RPMI7951 (cell line): ENCODE measurements around the gene HINT3. TPM values are rescaled to one million over a fixed set of nuclear protein-coding genes. Genes with fewer than 3 reads are reported as not detected.
"Not testable (repeated sequence)": the region's sequence is repeated elsewhere in the genome, so short reads cannot be mapped to it uniquely, and the experiment has no call there.

Source experiments
- DNase-seq: peaks from one replicate; pipeline ENCODE4 v3.0.0-alpha.2; 2012; ENCODE audit warnings: low read depth
- total RNA-seq: library from RNA; depleted of rRNA; stranded (reverse); fragments of >200 nt; shearing (Covaris generic); gene quantifications from 2 replicates; pipeline ENCODE4 v1.2.3, GENCODE V29; 2014

Gene HINT3
- total RNA-seq, 1 experiment from 2014 or later, result 16.1 TPM

DNA sequence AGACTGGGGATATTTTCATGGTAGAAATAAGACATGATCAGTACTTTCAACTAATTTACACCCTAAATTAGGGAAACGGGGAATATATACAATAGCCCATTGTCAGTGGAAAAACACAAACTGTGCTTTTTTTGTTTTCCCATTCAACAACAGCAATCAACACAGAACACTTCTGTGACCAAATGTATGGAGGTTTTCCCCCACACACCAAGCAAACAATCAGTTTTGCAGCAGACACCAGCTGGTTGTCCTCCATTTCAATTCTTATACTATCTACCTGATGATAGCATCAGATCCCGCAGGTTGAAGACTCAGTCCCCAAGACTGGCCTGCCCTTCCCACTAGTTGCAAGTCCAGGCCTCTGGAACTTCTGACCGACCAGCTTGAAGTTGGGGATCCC, 4.5 kb downstream of the HINT3 start:
- DNase-seq, result no peak

DNA sequence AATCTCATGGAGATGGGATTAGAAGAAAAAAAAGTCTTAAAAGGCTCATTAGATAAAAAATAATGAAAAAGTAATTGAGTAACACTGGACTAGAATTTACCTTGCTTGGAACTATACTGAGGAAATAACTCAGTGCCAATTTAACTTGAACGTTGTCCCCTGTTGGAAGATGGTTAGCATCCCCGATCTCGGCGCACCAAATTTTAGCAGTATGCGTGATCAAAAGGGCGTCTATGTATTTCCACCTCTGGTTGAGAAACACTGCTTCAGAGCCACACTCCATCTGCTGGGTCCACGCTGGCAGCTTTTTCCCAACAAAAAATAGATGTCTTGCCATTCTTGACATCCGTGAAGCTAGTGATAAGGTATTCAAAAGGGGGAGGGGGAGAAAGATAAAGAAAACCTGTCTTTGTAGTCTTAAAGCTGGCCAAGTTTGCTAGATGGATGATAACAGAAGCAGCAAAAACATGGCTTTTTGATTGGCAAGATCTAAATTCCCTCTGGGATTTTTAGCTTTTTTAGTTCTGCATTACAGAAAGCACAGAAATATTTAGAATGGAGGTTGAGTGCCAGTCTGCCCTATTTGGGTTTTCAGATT, 6.4 kb downstream of the HINT3 start:
- no peak for DNase-seq

DNA sequence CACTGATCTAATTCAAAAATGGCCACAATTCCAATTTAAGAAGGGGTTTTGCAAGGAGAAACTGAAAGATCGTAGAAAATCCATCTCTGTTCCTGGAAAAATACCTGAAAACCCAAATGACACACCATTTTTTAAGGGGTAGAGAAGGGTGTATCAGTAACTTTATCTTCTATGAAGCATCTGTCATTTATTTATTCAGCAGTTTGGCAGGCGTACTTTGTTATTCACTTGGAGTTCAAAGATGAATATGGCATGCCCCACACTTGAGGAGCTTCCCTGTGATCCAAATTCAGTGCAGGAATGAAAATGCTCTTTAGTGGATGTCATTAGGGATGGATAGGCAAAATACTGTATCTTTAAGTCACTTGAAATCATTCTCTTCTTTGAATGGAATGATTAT, 7.2 kb downstream of the HINT3 start:
- no peak for DNase-seq

DNA sequence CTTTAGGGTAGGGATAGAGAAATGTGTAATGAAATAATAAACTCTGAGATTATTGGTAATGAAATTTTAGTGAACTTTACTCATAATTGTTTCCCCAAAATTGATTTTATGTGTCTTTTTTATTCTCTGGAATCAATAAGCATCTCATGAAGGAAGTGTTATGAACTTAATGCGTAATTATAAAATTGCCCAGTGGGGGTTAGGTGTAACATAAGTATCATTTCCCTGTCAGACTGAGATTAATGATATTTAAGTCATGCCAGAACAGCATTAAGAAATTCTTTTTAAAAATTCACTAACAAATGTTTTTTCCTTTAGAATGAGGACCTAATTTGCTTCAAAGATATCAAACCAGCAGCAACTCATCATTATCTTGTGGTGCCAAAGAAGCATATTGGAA, 10.0 kb downstream of the HINT3 start:
- no peak for DNase-seq

DNA sequence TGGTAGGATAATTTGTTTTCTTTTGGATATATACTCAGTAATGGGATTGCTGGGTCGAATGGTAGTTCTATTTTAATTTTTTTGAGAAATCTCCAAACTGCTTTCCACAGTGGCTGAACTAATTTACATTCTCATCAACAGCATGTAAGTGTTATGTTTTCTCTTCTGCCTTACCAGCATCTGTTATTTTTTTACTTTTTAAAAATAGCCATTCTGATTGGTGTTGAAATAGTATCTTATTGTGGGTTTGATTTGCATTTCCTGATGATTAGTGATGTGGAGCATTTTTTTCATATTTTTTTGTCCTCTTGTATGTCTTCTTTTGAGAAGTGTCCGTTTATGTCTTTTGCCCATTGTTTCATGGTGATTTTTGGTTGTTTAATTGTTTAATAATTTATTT, 11.9 kb downstream of the HINT3 start:
- DNase-seq, result no peak

DNA sequence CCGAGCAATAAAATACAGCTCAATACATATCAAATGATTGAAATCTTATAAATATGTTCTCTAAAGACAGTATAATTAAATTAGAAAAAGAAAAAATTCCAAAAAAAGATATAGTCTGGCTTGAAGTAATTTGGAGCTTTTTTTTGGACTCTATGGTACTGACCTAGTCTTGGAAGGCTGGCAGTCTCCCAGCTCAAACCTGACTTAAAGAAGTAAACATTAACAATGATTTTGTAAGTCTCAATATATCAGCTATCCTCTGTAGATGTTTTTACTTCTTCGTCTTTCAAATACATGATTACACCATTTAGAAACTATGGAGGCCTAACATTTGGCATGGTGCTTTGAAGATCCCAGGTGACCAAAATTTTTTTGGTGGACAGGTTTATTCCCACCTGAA, 14.2 kb downstream of the HINT3 start:
- DNase-seq, result no peak

DNA sequence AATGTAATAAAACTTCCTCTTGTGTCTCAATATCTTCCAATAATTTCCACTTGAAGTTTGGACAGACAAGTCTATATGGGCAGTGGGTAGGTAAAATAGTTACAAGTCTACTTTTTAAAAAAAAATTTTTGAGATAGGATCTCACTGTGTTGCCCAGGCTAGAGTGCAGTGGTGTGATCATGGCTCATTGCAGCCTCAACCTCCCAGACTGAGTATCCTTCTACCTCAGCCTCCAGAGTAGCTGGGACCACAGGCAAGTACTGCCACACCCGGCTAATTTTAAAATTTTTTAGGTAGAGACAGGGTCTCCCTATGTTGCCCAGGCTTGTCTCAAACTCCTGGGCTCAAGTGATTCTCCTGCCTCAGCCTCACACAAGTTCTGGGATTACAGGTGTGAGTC, 15.9 kb downstream of the HINT3 start:
- not testable (repeated sequence) for DNase-seq

DNA sequence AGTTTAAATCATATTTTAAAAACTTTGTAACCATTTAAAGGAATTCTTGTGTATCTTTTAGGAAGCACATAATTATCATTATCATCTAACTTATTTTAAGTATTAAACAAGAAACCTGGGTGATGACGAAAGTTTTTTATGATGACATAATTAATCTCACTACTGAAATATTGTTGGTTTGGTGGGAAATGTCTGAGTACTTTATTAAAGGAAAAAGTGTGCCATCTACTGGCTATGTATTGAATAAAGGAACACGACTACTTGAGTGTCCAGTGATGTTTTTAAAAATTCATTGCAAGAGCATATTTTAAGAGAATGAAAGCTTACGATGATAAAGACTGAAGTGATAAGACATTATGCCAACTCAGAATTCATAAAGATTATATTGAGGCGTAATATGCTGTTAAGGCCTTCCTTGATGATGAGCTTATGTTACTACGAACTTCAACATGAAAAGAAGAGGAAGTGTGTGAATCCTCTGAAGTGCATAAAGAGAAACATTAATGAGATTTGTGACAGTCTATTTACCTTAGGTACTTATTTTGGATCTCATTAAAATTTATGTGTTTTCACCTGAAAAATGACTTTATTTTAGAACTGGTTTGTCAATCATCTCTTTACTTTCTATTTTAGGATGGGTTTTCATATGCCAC, 17.8 kb downstream of the HINT3 start:
- peak; percentile 53 for DNase-seq

DNA sequence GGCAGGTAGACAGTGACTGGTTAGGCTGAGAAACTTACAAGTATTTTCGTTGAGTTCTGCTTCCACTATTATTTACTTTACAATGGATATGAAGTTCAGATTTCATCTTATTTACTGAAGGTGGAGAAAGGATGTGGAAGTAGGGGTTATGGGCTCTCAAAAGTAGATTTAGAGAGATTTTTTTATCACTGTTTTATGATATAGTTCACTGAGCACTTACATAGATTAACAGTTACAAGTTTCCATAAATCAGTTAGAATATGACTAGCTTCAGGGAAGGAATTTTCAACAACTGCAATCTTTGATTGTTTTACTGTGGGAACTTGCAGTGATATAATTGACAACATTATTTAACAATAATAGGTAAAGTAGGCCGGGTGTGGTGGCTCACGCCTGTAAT, 22.5 kb downstream of the HINT3 start:
- no peak for DNase-seq

DNA sequence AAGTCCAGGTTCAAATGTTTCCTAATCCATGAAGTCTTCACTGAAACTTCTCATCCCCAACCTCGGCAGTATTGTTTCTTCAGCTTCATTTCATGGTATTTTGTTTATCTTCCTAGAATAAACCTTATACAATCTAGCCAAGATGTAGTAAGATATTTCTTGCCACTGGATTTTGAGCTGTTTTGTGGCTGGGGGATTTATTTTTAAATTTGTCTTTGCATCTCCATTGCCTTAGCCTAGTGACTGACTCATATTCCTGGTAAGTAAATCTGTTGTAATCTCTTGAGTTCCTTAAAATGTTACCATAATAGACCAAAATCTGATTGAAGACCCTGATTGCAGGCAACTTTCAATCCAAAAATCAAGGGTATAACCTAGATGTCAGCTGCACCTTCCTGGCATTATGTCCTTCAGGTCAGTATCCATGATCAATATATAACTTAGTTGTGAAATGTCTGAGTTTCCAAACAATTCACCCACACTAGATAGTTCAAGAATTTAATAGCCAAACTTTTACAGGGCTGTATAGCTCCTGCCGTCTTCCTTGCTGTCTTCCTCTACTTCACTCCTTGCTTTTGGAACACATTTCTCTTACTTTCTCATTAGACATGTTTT, 25.1 kb downstream of the HINT3 start:
- DNase-seq, result no peak

DNA sequence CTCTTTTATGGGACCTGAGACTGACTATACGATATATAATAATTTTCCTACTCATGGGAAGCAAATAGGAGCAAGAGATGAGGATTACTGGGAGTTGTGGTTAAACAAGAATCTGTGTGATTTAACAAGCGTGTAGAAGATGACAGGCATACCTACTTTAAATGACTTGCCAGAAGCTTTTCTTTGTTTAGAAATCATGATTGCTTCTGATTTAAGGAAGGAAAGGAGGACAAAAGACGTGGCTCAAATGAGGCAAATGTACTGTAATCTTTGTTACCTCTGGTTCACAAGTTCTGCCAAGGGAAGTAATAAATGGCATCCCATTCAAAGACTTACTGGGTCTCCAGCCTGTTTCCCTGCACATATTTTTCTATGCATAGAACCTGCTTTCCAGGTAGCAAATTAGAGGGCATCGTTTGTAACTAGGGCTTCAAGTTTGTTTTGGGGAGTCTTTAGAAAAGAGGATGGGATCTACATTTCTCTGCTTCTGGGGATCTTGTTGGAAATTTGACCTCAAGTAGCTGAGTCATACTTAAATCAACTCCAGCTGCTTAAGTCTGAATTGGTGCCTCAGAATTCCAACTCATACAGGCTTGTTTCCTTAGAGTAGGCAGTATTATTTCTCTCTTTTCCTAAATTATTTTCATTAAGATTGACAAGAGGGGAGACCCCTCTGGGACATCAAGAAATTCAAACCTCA, 26.8 kb downstream of the HINT3 start:
- DNase-seq, result peak; percentile 84

DNA sequence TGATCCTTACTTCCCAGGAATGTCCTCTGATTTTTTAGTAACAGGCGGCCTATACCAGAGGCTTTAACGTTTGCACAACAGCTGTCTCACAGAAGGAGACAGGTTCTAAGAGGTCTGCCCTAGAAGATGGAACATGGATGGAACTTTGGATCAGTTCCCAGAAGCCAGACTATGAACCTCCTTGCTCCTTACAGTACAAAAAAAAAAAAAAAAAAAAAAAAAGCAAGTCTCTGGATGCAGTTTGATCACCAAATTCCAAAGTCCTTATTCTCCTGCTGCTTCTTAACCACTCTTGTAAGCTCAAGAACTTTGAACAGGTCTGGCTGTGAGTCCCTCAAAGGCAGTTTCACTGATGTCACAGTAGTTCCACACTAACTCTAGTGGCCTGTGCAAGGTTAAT, 27.7 kb downstream of the HINT3 start:
- DNase-seq, result peak; percentile 67

DNA sequence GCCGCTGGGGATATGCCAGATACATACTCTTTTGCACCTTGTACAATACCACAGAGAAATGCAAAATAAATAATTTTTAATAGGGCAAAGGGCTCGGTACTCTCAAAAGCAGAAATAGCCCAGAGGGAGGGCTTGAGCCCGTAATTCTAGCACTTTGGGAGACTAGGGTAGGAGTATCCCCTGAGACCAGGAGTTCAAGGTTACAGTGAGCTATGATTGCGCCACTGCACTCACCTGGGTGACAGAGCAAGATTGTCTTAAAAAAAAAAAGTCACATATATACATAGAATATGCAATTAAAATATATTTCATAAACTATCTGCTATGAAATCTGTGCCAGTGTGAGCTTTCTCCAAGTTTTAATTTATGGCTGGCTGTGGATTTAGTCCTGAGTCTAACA, 29.0 kb downstream of the HINT3 start:
- no peak for DNase-seq

DNA sequence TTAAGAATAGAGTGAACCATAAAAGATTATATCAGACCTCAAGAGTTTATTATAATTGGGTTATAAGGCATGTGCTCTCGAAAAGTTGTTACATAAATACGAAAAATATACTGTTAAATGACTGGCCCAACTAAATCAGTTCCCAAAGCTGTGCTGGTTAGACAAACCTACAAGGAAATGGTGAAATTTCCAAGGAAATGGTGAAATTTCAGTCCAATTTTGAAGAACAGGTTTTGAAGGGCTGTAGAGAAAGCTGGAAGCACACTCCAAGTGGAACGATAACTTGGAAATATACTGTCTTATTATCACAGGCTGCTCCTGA, 29.4 kb downstream of the HINT3 start:
- no peak for DNase-seq

DNA sequence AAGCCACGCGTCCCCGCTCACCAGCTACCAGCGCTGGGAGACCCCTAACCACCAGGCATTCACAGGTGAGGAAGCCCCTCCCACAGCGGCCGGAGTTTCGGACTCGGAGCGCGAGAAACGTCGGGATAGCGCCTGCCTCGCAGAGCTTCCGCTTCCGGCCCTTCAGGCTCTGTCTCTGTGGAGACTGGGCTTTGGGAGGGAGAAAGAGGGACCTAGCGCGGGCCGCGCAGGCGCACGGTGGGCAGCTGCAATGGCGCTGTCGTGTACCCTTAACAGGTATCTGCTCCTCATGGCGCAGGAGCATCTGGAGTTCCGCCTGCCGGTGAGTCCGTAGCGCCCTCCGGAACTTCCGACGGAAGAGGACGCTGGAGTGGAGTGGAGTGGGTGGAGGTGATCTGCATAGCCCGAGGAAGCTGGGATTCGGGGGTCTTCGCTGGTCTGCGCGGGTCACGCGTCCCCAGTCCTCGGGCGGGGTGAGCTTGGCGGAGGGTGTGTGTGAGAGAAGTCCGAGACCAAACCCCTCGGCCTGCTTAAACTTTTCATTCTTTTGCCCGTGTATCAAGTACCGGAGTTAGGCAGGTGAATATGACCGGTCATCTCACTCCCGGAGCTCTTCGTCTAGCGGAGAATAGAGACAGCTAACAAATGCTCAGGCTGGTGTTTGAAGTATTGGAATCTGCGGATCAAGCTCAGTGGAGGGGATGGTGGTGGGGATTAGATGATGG, 29.9 kb downstream of the HINT3 start, which contains the start of gene TRMT11:
TRMT11 (plus strand) TSS at position 240 of the 725 bp plus-strand sequence; CDS start at position 251, 11 bp downstream.
- DNase-seq, result peak; percentile 85

DNA sequence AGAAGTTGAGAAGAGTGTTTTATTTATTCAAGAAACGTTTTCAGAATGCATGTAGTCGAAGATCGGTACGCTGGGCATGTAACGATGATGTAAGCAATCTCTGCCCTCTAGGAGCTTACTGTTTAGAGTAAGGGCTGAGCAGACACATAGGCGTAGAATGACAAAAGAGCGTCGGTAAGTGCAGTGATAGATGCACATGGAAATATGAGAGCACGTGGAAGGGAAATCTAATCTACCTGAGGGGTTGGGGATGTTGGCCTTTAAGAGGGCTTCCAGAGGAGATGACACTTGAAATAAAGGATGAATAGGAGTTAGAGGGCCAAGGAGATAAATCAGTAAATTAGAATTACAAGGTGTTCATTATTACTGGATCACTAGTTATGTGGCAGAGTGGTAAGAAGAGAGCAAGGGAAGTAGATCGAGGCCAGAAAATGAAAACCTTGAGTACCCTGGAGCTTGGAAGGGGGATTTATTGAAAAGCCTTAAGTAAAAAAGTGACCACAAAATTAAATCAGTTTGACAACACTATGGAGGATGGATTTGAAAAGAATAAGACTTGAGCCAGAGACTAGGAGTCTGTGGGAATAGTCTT, 30.6 kb downstream of the HINT3 start:
- peak; percentile 16 for DNase-seq

DNA sequence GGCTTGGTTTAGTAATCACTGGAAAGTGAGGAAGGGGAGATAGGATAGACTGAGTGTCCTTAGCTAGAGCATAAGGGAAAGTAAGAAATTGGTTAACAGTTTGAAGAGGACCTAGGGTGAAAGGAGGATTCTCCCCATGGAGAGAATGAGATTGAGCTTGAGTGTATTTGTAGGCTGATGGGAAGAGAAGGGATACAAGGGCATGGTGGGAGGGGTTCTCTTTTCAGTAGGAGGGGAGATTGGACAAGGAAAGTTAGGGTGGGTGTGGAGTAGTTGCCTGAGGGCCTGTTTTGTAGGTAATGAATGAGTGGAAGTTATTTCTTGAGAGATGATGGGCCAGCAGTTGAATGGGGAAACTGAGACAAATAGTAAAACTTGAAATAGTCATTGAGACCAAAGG, 31.7 kb downstream of the HINT3 start:
- DNase-seq, result no peak

DNA sequence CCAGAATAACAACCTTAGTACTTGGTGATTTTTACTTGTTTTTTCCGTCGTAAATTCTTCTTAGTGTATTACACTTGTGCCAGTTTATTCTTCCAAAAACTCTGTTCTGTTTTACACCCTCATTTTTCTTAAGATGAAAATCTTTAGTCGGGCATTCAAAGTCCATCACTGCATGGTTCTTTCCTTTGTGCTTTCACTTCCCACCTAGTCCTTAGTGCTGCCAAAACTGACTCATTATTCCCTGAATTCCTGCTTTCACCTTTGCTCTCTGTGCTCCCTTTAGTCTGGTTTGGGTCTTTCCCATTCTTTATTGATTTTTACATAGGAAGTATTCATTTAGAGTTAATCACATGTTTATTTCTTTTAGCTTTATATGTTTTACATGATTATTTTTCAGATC, 33.1 kb downstream of the HINT3 start:
- no peak for DNase-seq

DNA sequence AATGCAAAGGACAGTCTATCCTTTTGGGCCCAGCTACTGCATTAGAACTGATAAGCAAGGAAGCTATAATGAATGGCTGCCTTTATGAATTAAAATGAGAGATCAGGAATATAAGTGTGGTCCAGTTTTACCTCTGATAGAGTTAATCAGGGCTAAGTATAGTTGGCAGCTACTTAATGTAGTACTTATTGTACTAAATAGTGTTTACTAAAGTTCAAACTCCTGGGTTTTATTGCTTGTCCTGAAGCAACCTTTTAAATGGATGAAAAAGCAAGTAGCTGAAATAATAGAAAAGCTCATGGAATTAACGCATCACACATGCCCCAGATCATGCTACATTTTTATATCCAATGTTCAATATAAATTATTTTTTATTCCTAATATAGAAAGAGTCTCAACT, 35.1 kb downstream of the HINT3 start:
- DNase-seq, result no peak

DNA sequence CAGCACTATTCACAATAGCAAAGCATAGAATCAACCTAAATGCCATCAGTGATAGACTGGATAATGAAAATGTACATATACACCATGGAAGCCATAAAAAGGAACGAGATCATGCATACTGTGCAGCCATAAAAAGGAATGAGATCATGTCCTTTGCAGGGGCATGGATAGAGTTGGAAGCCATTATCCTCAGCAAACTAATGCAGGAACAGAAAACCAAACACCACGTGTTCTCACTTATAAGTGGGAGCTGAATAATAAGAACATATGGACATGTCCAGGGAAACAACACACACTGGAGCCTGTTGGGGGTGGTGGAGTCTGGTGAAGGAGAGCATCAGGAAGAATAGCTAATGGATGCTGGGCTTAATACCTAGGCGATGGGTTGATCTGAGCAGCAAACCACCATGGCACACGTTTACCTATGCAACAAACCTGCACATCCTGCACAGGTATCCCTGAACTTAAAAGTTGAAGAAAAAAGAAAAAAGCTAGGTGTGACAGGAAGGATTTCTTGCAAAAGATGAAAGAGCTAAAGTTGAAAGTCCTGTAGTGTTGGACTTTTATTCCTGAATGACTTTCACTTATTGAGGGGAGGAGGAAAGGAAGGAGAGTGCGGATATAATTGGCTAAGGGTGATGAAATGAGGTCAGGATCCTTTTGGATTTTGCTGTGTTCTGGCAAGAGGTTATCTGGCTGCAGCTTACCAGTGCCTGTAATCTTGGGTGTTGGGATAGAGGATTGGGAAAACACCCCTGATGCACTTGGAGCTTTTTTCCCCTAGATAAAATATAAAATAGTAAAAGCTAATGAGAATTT, 38.3 kb downstream of the HINT3 start:
- DNase-seq, result no peak

DNA sequence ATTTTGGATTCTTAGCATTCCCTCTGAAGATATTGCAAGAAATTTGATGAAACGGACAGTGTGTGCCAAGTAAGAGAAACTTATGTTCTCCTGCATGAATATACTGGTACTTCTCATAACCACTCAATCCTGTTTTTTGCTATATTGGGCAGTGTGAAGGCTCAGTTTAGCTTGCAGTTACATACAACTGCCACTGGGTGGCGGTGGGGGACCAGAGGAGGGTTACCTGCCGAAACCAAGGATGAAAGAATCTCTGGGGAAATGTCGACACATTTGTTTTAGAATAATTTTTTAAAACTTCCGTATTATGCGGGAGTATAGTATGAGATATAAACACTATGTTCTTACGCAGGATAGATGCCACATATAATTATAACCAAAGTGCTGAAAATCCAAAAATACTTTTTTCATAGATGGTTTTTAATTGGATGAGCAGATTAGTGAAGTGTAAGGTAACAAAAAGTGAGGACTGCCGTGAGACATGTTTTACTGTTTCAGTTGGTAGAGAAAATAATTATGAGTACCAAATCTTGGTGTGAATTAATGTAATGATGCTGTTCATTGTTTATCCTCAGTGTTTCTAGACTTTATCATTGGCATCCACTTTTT, 39.5 kb downstream of the HINT3 start:
- DNase-seq, result peak; percentile 61
